Measurements from ENCODE around the gene CCDC70.

The CCDC70 gene

DNA sequence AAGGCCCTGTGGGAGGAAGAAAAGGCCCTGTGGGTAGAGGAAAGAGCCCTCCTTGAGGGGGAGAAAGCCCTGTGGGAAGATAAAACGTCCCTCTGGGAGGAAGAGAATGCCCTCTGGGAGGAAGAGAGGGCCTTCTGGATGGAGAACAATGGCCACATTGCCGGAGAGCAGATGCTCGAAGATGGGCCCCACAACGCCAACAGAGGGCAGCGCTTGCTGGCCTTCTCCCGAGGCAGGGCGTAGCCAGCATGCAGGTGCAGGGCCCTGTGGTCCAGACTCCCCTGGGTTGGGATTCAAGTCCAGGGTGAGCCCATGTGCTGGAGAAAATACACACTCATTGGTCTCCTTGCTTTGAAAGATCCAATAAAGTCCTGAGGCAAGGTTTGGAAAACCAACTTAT lies 4.1 kb downstream of the CCDC70 start:
- no peak for DNase-seq

- DNase-seq, result no peak
Measured at GRCh38 chr13:51867062-51867461, 5.3 kb downstream of the CCDC70 start.

DNA sequence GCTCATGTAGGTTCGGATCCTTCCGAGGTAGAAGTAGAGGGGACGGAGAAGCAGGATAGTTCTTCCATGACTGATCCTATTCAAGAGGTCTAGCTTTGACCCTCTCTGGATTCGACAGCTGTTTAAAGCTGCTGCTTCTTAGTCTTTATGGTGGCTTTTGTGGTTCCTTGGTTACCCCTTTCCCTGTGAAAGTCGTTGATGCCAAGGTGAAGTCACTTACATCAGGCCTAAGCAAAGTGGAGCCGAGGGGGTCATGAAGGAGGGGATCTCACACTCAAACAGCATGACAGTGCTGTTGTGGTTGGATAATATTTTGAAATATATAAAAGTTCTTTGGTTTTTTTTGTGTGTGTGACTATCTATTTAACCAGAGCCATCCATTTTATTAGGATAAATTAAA lies 8.1 kb downstream of the CCDC70 start:
- no peak for DNase-seq

DNA sequence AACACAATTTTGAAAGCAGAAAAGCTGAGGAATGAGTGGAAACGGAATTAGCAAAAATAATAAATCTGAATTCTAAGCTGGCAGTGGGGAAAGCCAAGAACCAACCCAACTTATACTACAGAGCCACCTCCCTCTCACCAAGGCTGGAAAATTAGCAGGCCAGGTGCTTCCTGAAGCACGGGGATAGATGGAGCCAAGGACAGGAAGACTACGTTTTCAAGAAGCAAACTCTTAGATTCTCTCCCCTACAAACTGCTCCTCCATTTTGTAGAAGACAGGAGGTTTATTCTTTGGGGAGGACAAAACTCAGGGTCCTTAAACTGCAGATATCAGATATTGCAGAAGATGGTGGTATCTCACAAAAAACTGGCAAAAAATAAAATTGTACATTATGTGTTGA lies 8.8 kb downstream of the CCDC70 start:
- no peak for DNase-seq

- DNase-seq, result no peak
Measured at GRCh38 chr13:51873117-51873798, 11.5 kb downstream of the CCDC70 start.

GRCh38 chr13:51873837-51874236 lies 12.1 kb downstream of the CCDC70 start:
- no peak for DNase-seq

- no peak for DNase-seq
Measured at GRCh38 chr13:51874651-51875050, 12.9 kb downstream of the CCDC70 start.

- DNase-seq, result no peak
Measured at GRCh38 chr13:51879133-51879532, 17.4 kb downstream of the CCDC70 start.

GRCh38 chr13:51881296-51881695 lies 19.5 kb downstream of the CCDC70 start:
- DNase-seq, result no peak

DNA sequence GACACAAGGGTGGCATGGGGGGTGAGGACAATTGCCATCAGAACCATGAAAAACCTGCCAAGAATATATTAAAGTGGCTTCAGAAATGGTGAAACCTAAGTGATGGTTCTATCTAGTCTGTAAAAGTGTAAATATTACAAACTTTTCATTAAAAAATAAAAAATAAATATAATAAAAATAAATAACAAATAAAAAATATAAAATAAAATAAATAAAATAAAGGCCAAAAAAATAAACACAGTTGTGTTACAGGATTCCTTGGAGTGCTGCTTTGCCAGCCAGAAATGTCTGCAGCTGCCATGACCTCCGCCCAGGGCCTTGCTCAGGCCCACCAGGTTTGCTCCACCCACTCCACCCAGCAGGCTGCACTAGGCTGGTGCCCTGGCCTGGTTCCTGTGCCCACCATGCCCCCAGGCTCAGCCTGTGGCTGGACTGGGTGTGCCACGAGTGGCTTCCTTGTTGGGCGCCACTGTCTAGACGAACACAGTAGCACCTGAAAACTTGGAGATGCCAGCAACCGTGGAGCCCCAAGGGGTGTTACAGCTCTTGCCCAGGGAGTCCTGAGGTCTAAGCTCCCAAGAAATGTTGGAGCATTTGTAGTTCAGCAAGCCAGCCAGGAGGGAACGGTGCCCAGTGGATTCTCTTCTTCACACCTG lies 20.9 kb downstream of the CCDC70 start:
- no peak for DNase-seq

GRCh38 chr13:51883226-51883600 lies 21.4 kb downstream of the CCDC70 start:
- DNase-seq, result no peak

- no peak for DNase-seq
Measured at GRCh38 chr13:51885651-51886050, 23.9 kb downstream of the CCDC70 start.

DNA sequence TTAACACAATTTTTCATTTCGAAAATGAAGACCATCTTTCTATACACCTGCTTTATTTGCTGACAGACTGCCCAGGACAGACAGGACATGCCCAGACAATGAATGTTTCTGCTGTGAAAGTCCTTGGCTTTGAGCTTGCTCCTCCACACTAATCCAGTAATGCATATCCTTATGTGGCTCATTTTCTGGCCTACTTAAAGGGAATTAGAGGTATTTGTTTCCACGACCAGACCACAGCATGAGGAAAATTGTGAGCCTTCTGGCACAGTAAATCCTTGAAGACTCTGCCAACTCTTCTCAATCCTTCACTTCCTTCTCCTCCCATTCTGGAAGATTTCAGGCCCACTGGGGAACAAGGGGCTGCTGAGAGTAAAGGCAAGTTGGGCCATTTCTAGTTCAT lies 25.7 kb downstream of the CCDC70 start:
- DNase-seq, result no peak

DNA sequence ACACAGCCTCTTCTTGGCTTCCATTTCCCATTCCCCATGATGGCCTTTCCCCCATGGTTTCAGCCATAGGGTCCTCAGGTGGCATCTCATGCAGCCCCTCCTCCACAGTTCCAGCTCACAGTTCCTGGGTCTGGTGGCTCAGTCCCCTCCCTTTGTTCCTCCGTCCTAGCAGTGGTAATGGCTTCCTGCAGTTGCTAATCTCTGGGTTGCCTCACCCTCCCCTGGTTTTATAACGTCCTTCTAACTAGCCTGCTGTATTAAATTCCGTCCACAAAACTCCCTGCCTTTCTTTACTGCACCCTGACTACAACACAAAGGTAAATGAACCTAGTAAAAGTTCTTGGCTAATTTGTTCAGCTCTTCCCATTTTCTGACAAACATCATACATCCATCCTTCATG lies 30.9 kb downstream of the CCDC70 start:
- DNase-seq, result no peak

DNA sequence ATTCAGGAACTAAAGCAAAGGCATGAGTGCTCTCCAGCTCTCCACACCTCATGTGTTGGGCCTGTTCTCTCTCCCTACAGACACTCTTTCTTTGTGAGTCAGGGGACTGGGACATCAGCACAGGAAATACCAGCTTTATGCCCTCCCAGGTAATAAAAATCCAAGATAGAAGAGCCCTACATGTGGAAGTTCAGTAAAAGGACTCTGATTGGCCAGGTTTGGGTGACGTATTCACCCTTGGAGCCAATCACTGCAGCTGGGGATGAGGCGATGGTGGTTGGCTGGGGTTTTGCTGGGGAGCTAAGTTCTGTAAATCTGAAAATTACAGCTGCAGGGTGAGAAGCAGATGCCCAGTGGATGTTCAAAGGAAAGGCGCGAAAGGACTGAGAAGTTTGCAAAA lies 32.5 kb downstream of the CCDC70 start:
- no peak for DNase-seq

- peak; percentile 76 for DNase-seq
Measured at GRCh38 chr13:51895906-51896888, 34.4 kb downstream of the CCDC70 start.

- no peak for DNase-seq
Measured at GRCh38 chr13:51900471-51900870, 38.7 kb downstream of the CCDC70 start.

DNA sequence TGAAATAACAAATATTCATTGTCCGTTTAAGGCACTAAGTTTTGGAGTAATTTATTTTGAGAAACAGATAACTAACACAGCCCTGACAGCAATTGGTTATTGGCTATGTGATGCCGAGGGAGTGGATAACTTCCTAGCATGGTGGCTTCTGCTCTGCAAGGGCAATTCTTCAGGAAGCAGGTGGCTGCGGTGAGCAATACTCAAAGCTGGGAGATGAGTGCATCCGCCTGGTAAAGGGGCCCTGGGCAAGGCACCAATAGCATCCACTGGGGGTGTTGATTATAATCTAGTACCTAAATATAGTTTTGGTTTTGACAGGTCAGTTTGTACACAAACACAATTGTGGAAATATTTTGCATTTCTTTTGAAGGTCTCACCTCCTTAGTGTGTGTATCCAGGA lies 41.0 kb downstream of the CCDC70 start:
- DNase-seq, result peak; percentile 53

GRCh38 chr13:51905787-51906186 lies 44.0 kb downstream of the CCDC70 start:
- no peak for DNase-seq

DNA sequence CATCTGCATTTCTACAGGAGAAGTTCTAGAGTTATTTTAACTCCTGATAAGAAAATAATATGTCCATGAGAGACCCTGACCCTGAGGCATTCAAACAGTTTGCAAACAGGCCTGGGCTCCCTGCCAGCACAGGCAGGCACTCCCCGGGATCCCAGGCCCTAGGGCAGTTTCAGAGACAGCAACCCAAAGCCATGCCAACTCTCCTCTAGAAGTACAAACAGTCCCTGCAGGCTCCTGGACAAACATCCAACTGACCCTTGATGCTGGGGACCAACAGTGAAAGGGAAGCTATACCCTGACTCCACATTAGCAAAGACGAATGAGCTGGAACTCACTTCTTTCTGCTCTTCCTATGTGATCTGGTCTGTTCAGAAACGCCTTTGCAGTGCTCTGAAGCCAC lies 44.8 kb downstream of the CCDC70 start:
- DNase-seq, result no peak

DNA sequence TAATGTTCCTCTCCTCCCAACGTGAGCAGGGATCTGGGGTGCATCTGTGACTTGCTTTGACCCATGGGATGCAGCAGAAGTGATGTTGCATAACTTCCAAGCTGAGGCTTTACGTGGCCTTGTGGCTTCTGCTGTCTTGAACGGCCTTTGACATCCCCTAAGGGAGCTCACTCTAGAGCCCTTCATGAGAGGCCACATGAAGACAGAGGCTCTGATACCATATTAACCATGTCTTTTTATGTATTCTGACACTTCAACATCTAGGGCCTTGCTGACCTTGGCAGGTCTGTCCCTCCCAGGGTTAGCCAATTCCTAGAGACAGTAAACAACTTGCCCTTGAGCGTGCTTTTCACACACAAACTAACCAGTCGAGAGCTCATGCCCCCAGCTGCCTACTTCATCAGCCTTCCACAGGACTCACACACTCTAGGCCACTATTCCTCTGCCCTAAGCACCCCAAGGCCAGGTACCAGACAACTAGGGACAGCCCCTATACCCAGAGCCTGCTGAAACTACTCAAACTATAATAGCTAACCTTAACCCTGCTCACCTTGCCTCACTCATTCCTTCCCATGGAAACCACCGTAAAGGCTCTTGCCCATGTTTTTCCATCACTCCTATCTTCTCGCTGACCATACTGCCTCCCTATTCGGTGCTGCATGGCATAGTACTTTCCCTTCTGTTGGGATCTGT lies 45.4 kb downstream of the CCDC70 start:
- peak; percentile 31 for DNase-seq

DNA sequence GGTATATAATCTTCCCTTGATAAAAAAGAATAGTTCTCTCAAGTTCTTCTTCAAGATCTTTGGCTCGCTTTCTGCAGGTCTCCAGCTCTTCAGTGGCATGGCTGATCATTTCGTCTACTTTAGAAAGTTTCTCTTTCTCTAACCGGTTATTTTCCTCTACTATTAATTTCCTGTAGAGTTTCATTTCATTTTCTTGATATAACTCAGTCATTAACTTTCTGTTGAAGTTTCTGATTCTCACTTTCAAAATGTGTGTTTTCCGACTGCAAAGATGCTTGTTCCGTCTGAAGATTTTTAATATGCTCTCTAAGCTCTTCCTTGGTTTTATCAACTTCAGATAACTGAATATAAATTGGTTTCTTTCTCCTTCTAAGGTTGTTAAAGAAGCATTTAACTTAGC lies 47.5 kb downstream of the CCDC70 start:
- DNase-seq, result peak; percentile 71

DNA sequence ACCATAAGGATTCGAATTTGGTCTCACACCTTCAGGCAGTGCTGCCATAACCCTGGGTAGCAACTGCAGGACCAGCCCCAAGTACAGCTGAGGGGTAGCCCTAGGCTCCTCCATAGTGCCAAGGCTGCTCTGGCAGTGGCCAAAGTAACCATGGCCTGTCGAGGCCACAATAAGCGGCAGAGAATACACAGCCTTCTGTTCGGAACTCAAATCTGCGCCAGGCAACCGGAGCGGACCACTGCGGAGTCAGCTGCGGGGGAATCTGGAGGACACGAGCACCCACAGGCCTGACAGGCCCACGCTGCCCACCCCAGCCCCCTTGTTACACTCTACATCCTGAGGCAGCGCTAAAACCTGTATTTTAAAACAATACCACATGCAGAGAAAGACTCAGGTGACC lies 48.7 kb downstream of the CCDC70 start:
- DNase-seq, result no peak
